ENCODE measurements around the gene ARMC10. TPM values are rescaled to one million over a fixed set of nuclear protein-coding genes. Genes with fewer than 3 reads are reported as not detected.
"Not testable (repeated sequence)": the region's sequence is repeated elsewhere in the genome, so short reads cannot be mapped to it uniquely, and the experiment has no call there.

Gene ARMC10
- total and polyA plus RNA-seq, 2 donors = 33.0 to 40.6 TPM

DNA sequence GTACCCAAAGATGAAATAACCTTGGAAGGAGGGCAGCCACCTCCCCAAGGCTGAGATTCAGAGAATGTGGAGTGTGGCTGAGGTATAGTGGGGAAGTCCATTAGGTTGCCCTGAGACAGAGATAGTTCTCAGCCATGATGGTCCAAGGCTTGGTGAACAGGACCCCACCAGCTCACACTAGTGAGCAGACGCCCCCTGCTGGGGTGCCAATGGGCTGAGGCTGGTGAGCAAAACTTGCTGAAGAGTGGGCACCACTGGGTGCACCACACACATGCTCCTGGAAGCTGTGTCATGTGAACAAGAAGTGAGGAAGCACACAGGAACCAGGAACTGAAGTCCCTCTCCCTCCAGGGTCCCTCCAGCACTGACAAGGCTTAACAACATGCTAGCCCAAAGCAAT lies 9.3 kb upstream of the ARMC10 start:
- Histone ChIP-seq H3K4me1 (ENCODE audit: insufficient read depth) (no peaks in the 10 kb centered on the region), H3K27ac (ENCODE audit: low read depth) (no peak overlapping the region), H3K36me3 (ENCODE audit: insufficient read depth) (no peaks in the 10 kb centered on the region), H3K4me3 (ENCODE audit: low read depth, low read length) (no peak overlapping the region)
- DNase-seq (ENCODE audit: extremely low spot score) = no peak
- 20% methylated on average over 1 of the region's 1 CpG for WGBS

DNA sequence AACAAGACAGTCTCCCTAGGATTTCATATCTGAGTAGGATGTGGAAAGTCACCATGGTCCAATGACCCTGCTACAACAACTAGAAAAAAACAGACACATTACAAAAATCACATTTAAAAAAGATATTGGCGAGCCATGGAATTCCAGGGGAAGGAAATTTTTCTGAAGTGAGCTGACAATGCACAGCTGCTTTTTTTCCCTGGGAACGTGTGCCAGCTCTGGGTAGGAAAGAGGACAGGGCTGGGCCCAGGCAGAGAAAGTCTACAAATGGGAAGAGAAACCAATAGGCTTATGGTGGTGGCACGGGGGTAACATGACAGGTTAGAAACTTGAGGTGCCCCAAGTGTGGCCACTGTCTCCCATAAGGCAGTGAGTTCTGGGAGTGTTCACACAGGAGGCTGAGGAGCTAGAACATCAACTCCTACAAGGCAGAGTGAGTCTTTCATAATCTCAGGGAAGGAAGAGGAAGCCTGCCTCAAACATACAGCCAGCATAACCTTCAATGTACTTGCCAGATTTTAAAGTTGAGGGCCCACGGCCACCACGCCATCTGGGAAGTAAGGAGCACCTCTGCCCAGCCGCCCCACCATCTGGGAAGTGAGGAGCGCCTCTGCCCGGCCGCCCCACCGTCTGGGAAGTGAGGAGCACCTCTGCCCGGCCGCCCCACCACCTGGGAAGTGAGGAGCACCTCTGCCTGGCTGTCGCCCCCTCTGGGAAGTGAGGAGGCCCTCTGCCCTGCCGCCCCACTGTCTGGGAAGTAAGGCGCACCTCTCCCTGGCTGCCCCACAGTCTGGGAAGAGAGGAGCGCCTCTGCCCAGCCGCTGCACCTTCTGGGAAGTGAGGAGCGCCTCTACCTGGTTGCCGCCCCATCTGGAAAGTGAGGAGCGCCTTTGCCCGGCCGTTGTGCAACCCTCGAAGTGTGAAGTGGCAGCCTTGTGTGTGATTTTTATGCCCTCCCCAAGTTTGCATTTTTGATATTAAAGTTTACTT lies 6.2 kb upstream of the ARMC10 start:
- no peak overlapping the region for H3K27ac ChIP-seq (ENCODE audit: low read depth)
- no peak for DNase-seq (ENCODE audit: extremely low spot score)
- no peaks in the 10 kb centered on the region for H3K36me3 ChIP-seq (ENCODE audit: insufficient read depth)
- no peak overlapping the region for H3K4me3 ChIP-seq (ENCODE audit: low read depth, low read length)
- H3K4me1 ChIP-seq (ENCODE audit: insufficient read depth) = no peaks in the 10 kb centered on the region
- 92% methylated on average over 23 of the region's 23 CpGs for WGBS

DNA sequence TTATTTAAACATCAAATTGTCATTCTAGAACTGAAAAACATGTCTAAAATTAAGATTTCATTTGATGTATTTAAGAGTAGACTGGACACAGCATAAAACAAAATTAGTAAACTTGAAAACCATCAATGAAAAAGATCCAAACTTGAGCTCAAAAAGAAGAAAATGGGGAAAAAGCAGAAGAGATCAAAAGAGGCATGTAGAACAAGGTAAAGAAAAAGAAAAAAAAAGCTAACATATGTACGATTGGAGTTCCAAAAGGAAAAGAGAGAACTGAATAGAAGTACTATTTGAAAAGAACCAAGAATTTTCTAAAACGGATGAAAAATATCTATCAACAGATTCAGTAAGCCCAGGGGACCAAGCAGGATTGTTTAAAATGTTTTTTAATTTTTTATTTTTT lies 3.9 kb upstream of the ARMC10 start:
- no peak overlapping the region for H3K4me3 ChIP-seq (ENCODE audit: low read depth, low read length)
- WGBS = 76% methylated on average over 2 of the region's 2 CpGs
- no peak for DNase-seq (ENCODE audit: extremely low spot score)

DNA sequence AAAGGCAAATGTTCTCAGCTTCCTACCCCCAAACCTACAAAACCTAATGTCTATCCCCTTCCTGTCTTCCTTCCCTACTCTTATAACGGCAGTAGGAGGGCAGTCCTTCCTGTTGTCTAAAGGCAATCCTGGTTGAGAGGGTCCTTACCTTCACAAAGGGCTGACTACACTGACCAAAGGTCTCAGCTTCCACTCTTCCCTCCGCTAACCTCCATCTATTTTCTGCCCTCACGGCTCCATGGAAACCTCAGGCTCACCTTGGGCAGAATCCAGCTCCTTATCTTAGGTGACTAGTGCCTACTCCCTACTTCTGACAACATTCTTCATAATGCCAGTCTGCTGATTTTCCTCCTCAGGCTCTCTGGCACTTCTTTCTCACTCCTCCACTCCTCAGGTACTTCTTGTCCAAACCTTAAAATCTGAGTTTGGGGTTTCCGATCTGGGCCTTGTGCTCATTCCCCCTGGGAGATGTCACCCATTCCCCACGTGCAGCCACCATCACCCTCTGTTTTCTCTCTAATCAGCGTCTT lies 886 bp upstream of the ARMC10 start:
- Histone ChIP-seq H3K4me1 (ENCODE audit: insufficient read depth) (no peaks in the 10 kb centered on the region), H3K4me3 (ENCODE audit: low read depth, low read length) (peak overlapping the region; percentile 67), H3K27ac (ENCODE audit: low read depth) (peak overlapping the region; percentile 84), H3K36me3 (ENCODE audit: insufficient read depth) (no peaks in the 10 kb centered on the region)
- DNase-seq (ENCODE audit: extremely low spot score) = no peak
- WGBS = 12% methylated on average over 6 of the region's 6 CpGs

More for the DNA sequence above, 3.9 kb upstream of the ARMC10 start:
- H3K36me3 ChIP-seq (ENCODE audit: insufficient read depth) = no peaks in the 10 kb centered on the region
- no peak overlapping the region for H3K27ac ChIP-seq (ENCODE audit: low read depth)
- no peaks in the 10 kb centered on the region for H3K4me1 ChIP-seq (ENCODE audit: insufficient read depth)

DNA sequence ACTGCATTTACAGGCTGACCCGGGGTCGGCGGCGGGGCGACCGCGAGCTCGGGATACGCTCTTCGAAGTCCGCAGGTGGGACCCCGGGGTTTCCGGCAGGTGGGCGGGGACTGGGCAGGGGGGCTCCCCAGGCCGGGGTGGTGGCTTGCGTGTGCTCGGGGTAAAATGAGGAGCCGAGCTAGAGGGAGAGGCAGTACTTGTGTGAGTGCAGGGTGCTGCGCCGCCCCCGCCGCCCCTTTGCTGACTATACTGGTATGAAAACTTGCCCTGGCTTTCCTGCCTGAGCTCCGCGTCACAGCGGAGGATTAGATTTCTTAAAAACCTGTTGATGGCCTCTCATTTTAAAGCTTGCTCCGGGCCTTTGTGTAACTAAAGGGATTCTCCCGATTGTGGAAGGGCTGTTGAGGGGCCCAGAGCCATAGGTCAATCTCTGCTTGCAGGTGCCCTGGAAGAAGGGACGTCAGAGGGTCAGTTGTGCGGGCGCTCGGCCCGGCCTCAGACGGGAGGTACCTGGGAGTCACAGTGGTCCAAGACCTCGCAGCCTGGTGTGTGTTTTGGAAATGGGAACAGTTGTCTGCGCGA lies 488 bp downstream of the ARMC10 start:
- Histone ChIP-seq H3K4me3 (ENCODE audit: low read depth, low read length) (peak overlapping the region; percentile 67), H3K4me1 (ENCODE audit: insufficient read depth) (no peaks in the 10 kb centered on the region), H3K27ac (ENCODE audit: low read depth) (peak overlapping the region; percentile 95), H3K36me3 (ENCODE audit: insufficient read depth) (no peaks in the 10 kb centered on the region)
- WGBS = 4% methylated on average over 36 of the region's 36 CpGs
- peak; percentile 40 for DNase-seq (ENCODE audit: extremely low spot score)

DNA sequence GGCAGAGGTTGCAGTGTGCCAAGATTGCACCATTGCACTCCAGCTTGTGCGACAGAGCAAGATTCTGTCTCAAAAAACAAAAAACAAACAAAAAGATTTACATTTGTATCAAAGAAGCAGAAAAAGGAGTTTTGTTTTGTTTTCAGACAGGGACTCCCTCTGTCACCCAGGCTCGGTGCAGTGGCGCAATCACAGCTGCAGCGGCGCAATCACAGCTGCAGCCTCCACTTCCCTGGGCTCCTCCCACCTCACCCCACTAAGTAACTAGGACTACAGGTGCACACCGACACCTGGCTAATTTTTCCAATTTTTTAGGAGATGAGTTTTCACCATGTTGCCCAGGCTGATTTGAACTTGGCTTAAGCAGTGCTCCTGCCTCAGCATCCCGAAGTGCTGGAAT lies 1.8 kb downstream of the ARMC10 start:
- H3K27ac ChIP-seq (ENCODE audit: low read depth) = no peak overlapping the region
- 92% methylated on average over 7 of the region's 7 CpGs for WGBS
- no peak for DNase-seq (ENCODE audit: extremely low spot score)

DNA sequence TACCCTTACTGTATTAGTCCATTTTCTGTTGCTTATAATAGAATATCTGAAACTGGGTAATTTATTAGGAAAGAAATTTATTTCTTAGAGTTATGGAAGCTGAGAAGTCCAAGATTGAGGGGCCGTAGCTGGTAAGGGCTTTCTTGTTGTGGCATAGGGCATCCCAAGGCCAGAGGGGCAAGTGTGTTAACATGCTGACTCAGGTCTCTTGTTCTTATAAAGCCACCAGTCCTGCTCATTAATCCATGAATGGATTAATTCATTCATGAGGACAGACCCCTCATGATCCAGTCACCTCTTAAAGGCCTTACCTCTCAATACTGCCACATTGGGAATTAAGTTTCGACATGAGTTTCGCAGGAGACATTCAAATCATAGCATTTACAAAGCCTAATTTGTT lies 2.4 kb downstream of the ARMC10 start:
- no peak overlapping the region for H3K27ac ChIP-seq (ENCODE audit: low read depth)
- no peaks in the 10 kb centered on the region for H3K4me1 ChIP-seq (ENCODE audit: insufficient read depth)
- DNase-seq (ENCODE audit: extremely low spot score) = no peak
- H3K4me3 ChIP-seq (ENCODE audit: low read depth, low read length) = no peak overlapping the region
- WGBS = 96% methylated on average over 3 of the region's 3 CpGs
- H3K36me3 ChIP-seq (ENCODE audit: insufficient read depth) = no peaks in the 10 kb centered on the region

More for the DNA sequence above, 1.8 kb downstream of the ARMC10 start:
- no peaks in the 10 kb centered on the region for H3K36me3 ChIP-seq (ENCODE audit: insufficient read depth)
- no peaks in the 10 kb centered on the region for H3K4me1 ChIP-seq (ENCODE audit: insufficient read depth)
- H3K4me3 ChIP-seq (ENCODE audit: low read depth, low read length) = no peak overlapping the region

DNA sequence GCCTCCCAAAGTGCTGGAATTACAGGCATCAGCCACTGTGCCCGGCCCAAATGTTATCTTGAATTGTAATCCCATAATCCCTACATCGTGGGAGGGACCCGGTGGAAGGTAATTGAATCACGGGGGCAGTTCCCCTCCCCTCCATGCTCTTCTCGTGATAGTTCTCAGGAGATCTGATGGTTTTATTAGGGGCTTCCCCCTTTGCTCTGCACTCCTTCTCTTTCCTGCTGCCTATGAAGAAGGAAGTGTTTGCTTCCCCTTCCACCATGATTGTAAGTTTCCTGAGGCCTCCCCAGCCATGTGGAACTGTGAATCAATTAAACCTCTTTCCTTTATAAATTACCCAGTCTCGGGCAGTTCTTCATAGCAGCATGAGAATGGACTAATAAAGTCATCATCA lies 3.3 kb downstream of the ARMC10 start:
- not testable (repeated sequence) for H3K4me1 ChIP-seq (ENCODE audit: insufficient read depth); H3K27ac ChIP-seq (ENCODE audit: low read depth); DNase-seq (ENCODE audit: extremely low spot score); H3K36me3 ChIP-seq (ENCODE audit: insufficient read depth); H3K4me3 ChIP-seq (ENCODE audit: low read depth, low read length)
- WGBS = 48% methylated on average over 6 of the region's 6 CpGs

DNA sequence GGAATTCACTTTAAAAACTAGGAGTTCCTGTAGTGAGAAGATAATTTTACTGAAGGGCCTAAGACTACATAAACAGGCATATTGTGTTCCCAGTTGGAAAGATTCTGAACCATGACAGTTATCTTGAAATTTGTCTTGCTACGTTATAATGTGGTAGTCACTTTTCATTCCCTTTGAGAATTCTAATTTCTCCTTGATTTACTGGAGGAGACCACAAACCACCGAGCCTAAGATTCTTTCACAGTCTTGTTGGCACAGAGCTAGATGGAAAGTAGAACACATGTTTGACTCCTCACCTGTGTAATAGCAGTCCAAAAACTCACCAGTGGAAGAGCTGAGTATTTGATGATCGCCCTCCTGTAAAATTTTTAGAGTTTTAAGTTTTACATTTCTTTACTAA lies 4.9 kb downstream of the ARMC10 start:
- no peak for DNase-seq (ENCODE audit: extremely low spot score)
- WGBS = 89% methylated on average over 3 of the region's 3 CpGs

DNA sequence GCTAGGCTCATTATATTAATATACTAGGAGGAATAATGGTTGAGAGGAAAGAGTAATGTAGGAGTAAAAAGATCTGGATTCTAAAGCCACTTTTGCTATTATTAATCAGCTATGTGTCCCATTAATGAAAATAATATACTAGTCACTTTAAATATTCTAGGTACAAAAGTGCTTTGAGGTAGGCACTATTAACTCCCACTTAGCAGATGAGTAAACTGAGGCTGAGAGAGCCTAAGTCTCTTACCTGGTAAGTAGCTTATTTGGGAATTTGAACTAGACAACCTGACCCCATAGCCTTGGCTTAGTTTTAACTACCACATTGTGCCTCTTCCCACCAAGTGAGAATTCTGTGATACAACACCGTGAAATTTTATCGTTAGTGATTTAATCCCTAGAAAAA lies 6.0 kb downstream of the ARMC10 start:
- Histone ChIP-seq H3K4me1 (ENCODE audit: insufficient read depth) (no peaks in the 10 kb centered on the region), H3K27ac (ENCODE audit: low read depth) (no peak overlapping the region), H3K4me3 (ENCODE audit: low read depth, low read length) (no peak overlapping the region), H3K36me3 (ENCODE audit: insufficient read depth) (peaks cover 3% of the 10 kb centered on the region)
- no peak for DNase-seq (ENCODE audit: extremely low spot score)
- WGBS = 97% methylated on average over 2 of the region's 2 CpGs

More for the DNA sequence above, 4.9 kb downstream of the ARMC10 start:
- H3K36me3 ChIP-seq (ENCODE audit: insufficient read depth) = peaks cover 2% of the 10 kb centered on the region
- no peak overlapping the region for H3K4me3 ChIP-seq (ENCODE audit: low read depth, low read length)
- no peak overlapping the region for H3K27ac ChIP-seq (ENCODE audit: low read depth)
- H3K4me1 ChIP-seq (ENCODE audit: insufficient read depth) = no peaks in the 10 kb centered on the region

DNA sequence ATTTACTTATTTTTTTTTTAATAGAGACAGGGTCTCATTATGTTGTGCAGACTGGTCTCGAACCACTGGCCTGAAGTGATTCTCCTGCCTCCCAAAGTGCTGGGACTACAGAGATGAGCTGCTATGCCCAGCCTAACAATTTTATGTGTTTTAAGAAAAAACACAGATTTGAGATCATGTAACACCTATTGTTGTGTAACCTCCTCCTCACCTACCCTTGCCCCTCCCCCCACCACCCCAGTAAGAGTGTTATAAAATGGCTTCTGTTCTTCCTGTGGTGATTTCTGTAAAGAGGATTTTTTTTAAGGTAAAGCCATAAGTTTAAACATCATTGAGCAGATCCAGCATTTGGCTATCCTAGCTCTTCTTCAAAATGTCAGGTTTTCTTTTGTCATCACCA lies 7.6 kb downstream of the ARMC10 start:
- Histone ChIP-seq H3K4me1 (ENCODE audit: insufficient read depth) (no peaks in the 10 kb centered on the region), H3K36me3 (ENCODE audit: insufficient read depth) (peaks cover 3% of the 10 kb centered on the region), H3K27ac (ENCODE audit: low read depth) (no peak overlapping the region), H3K4me3 (ENCODE audit: low read depth, low read length) (no peak overlapping the region)
- DNase-seq (ENCODE audit: extremely low spot score) = no peak
- 92% methylated on average over 1 of the region's 1 CpG for WGBS

DNA sequence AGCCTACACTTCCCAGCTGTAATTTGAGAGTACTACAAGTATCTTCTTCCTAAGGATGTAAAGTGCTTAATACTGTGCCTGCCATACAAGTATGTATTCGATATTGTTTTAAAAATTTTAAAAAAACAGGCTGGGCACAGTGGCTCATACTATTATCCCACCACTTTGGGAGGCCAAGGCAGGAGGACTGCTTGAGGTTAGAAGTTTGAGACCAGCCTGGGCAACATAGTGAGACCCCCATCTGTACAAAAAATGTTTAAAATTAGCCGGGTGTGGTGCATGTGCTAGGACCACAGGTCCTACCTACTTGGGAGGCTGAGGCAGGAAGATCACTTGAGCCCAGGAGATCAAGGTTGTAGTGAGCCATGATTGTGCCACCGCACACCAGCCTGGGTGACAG lies 8.3 kb downstream of the ARMC10 start:
- no peaks in the 10 kb centered on the region for H3K4me1 ChIP-seq (ENCODE audit: insufficient read depth)
- no peak overlapping the region for H3K27ac ChIP-seq (ENCODE audit: low read depth)
- peaks cover 3% of the 10 kb centered on the region for H3K36me3 ChIP-seq (ENCODE audit: insufficient read depth)
- 94% methylated on average over 3 of the region's 3 CpGs for WGBS
- H3K4me3 ChIP-seq (ENCODE audit: low read depth, low read length) = no peak overlapping the region
- DNase-seq (ENCODE audit: extremely low spot score) = no peak

DNA sequence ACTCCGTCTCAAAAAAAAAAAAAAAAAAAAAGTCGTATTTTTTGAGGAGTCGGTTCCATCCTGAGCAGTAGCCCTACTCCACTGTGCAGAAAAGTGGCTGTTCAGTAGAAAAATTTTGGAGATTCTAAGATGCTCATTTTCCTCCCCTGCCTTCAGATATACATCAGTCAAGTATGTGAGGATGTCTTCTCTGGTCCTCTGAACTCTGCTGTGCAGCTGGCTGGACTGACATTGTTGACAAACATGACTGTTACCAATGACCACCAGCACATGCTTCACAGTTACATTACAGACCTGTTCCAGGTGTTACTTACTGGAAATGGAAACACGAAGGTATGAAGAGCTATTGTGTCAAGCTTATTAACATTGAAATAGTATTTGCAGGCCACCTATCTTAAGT lies 17.4 kb downstream of the ARMC10 start:
- not testable (repeated sequence) for H3K4me1 ChIP-seq (ENCODE audit: insufficient read depth); H3K4me3 ChIP-seq (ENCODE audit: low read depth, low read length); DNase-seq (ENCODE audit: extremely low spot score); H3K27ac ChIP-seq (ENCODE audit: low read depth); H3K36me3 ChIP-seq (ENCODE audit: insufficient read depth)
- WGBS = 76% methylated on average over 4 of the region's 4 CpGs

DNA sequence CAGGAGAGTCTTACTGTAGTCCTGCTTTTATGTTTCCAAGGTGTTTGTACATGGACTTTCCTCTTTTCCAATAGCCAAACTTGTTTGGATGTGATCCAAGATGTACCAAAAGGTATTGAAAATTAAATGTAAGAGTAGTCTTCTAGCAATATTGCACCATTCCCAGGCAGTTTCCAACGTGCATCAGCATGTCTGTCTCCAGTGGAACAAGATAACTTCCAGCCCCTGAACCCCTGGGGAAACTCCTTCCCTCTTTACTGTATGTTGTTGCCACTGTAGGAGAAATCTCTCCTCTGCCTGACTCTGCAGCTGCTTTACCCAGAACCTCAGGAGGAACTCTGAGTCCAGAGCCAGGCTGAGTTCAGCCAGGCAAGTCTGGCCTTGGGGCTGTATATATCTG lies 18.5 kb downstream of the ARMC10 start:
- DNase-seq (ENCODE audit: extremely low spot score) = no peak
- no peak overlapping the region for H3K4me3 ChIP-seq (ENCODE audit: low read depth, low read length)
- WGBS = 47% methylated on average over 1 of the region's 1 CpG
- H3K4me1 ChIP-seq (ENCODE audit: insufficient read depth) = no peaks in the 10 kb centered on the region
- no peaks in the 10 kb centered on the region for H3K36me3 ChIP-seq (ENCODE audit: insufficient read depth)
- no peak overlapping the region for H3K27ac ChIP-seq (ENCODE audit: low read depth)
